Hematopoietic multipotent progenitor cell (in vitro differentiated cells): ENCODE data around the gene CFAP299. TPM values are rescaled to one million over a fixed set of nuclear protein-coding genes. Genes with fewer than 3 reads are reported as not detected.

Experiments used
- DNase-seq, 3 donors: peaks; one replicate each; pipeline ENCODE4 v3.0.0-alpha.2; 2011 to 2015; ENCODE audit warnings: low read depth in 2 of 3, low spot score in 2 of 3
- total RNA-seq: library from RNA; depleted of rRNA; stranded (reverse); fragments of >200 nt; gene quantifications from one replicate; pipeline ENCODE4 v1.2.3, GENCODE V29; 2012

Gene CFAP299
- total RNA-seq, 1 donor, result 0.27 TPM

- DNase-seq, result no peak
Measured at GRCh38 chr4:80495865-80496264, 160.3 kb downstream of the CFAP299 start.

DNA sequence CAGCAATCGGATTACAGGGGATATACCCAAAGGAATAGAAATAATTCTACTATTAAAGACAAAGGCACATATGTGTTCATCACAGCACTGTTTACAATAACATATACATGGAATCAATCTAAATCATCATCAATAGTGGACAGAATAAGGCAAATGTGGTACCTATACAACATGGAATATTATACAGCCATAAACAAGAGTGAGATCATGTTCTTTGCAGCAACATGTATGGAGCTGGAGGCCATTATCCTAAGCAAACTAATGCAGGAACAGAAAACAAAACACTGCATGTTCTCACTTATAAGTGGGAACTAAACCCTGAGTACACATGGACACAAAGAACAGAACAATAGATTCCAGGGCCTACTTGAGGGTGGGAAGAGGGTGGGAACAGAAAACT lies 163.2 kb downstream of the CFAP299 start:
- no peak for DNase-seq

GRCh38 chr4:80500613-80501012 lies 165.1 kb downstream of the CFAP299 start:
- DNase-seq, result peak in 2 of 3 donors; percentile 80 to 91

- DNase-seq, result no peak
Measured at GRCh38 chr4:80507077-80507476, 171.5 kb downstream of the CFAP299 start.

- peak in 2 of 3 donors; percentile 18 to 48 for DNase-seq
Measured at GRCh38 chr4:80507507-80507906, 172.0 kb downstream of the CFAP299 start.

- DNase-seq, result no peak
Measured at GRCh38 chr4:80515496-80515895, 180.0 kb downstream of the CFAP299 start.

GRCh38 chr4:80521438-80521837 lies 185.9 kb downstream of the CFAP299 start:
- peak in 1 of 3 donors; percentile 51 for DNase-seq

GRCh38 chr4:80526697-80527096 lies 191.2 kb downstream of the CFAP299 start:
- no peak for DNase-seq

DNA sequence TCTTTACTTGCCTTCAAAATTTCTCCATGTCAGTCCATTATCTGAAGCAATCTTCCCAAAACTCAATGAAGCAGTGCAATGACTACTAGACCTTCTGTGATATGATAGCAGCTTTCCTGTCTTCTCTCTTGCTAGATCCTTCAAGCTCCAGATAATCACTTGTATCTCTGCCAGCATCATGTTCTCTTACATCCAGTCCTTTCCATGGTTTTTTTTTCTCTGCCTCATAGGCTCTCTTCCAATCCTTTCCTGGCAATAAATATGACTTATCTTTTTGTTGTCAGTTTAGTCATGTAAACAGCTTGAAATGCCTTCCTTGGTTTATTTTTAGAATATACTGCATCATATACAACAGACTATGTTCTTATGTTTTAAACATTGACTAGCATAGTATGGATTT lies 193.5 kb downstream of the CFAP299 start:
- DNase-seq, result no peak

DNA sequence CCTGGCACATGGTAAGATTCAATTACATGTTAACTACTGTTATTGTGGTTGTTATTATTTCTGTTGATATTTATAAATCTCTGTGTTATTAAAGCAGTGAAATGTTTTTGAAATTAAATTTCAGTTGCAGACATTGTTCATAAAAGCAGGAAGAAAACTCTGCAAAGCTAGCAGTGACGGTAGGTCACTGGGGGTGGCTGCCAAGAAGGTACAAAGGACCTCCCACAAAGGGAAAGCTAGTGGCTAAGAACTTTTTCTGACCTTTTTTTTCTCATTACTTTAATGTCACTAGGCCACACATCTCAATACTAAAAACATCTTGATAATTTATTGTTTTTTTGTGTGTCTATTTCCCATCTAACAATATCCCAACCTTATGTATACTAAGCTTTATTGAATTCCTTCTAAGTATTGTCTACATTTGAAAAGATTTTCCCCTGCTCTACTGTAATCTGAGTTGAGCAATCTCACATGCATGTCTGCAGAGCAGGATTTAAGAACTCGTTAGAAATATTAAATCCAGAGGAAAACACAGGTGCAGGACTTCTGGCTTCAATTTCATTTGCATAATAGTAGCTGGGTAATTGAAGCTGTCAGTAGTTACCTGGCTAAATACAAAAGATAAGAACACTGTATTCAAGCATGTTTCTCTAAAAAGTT lies 197.3 kb downstream of the CFAP299 start:
- no peak for DNase-seq

DNA sequence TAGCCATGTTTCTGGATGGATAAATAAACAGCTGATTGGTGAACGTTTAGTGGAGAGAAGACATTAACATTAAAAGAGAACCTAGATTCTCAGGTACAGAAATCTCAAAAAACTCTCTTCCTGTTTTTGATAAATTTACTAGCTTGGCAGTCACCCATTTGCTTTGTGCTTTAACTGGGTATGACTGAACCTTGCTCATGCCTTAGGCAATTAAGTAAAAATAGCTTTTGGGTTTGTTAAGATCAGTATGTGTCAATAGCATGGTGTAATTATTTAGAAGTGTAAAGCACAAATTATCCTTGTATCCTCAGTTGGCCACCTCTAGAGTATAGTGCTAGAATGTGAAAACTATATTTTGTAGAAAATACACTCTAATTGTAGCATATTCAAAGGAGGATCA lies 200.0 kb downstream of the CFAP299 start:
- no peak for DNase-seq

GRCh38 chr4:80538276-80538926 lies 202.9 kb downstream of the CFAP299 start:
- DNase-seq, result no peak

DNA sequence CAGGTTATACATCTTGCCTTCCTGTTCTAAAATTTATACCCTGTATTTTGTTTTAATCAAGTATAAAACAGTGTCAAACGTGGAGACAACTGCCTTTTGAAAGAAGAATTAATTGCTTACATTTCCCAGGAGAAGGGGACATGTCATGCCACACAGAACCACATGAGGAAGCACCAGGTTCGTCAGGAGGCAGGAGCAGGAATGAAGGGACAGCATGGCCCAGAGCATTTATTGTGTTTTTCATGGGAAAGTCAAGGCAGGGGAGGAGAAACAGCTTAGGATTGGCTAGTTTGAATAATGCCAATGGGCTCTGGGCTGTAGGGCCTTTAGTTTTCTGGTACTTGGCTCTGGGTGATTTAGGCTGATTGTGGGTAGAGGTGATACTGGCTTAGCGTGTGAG lies 203.7 kb downstream of the CFAP299 start:
- DNase-seq, result no peak

GRCh38 chr4:80540349-80540748 lies 204.8 kb downstream of the CFAP299 start:
- no peak for DNase-seq

DNA sequence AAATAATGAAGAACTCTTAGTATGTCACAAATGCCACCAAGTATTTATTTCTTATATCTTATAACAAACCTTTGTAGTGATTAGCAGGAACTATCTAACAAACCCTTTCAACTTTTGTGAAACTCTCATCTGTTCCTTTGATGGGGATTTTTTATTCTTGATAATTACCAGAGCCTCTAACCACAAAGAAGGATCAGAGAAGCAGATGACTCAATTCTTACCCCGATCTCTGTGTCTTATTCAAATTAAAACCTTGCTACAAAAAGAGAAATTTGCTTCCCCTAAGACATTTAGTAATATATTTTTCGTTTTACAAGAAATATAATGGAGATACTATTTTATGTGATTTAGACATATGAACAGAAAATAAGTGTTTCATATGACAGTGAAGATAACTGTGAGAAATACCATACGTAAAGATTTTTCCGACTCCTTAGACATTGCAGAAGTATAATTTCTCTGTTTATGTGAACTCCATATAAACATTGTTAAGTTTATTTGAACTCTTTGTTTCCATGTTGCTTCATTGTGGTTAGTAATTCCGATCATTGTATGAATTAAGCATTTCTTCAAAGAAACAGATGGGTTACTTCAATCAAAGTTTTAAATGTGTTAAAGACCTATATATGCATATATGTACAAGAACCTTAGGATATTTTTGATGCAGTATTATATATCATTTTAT lies 205.4 kb downstream of the CFAP299 start:
- no peak for DNase-seq

- no peak for DNase-seq
Measured at GRCh38 chr4:80542747-80543146, 207.2 kb downstream of the CFAP299 start.

DNA sequence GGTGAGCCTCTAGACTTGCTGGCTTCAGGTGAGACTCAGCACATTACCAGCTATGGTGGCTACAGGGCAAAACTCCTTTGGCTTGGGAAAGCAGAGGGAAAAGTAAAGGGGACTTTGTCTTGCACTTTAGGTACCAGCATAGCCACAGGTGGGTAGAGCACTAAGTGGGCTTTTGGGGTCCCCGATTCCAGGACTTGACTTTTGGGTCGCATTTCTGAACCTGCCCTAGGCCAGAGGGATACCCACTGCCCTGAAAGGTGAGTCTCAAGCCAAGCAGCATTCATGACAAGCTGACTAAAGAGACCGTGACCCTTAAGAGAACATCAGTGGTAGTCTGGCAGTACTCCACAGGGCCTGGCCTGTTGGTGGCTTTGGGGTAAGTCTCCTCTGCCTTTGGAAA lies 224.8 kb downstream of the CFAP299 start:
- no peak for DNase-seq

DNA sequence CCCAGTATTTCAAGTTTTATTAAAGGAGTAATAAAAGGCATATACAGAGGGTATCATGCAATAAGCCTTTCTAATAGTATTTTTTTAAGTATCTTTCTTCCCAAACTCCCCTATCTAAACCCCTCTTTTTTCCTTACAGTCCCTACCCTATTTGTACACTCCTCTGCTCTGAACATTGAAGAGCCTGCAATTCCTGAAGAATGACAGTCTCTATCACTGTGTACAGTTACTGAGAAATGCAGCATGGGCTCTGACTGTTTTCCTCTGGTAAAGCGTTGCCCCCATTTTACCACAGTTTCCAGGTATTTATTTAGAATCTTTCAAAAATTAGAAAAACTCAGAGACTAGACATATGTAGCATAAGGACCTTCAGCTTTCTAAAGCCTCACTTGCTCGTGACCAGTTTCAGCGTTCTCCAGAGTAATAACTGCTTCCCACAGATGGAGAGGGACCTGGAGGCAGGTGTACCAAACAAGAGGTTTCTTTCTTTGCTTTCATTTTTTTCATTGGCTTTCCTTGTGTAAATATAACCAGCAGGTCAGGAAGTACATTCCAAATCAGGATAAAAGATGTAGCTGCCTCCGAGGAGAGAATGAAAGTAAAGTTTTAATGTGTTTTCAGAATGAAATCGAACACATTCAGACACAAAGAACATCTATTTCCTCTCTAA lies 230.8 kb downstream of the CFAP299 start:
- no peak for DNase-seq

- no peak for DNase-seq
Measured at GRCh38 chr4:80568891-80569290, 233.4 kb downstream of the CFAP299 start.

DNA sequence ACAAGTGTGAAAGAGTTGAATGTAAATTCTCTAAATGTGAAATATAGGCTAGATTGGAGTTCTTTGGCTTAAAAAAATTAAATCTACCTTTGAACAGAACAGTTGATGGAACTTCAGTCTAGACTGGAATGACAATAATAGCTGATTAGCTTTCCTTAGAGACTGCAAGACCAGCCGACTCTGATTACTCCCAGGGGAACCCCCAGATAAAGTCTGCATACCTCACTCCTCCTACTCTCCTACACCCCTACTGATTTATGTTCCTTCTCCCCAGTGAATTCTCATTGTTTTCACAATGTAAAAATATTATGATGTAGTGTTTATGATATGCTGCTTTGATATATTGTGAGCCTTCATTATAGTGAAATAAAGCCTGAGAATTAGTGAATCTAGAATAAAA lies 241.3 kb downstream of the CFAP299 start:
- DNase-seq, result no peak

DNA sequence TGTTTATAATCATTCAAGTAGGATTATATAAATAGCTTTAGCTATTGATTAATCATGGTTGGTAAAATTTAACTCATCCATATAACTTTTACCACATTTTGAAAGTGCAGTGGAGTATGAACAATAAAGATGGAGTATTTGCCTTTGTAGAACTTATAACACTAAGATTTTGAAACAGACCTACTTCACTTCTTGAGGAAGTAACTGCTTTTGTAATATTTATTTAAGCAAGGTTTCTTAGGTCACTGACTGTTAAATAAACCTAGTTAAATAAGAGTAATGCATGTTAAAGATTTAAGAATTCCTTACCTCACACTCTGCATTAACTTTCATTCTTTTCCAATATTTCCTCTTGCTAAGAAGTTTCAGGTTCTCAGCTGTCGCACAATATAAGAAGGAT lies 242.5 kb downstream of the CFAP299 start:
- DNase-seq, result no peak
